ENCODE data around the gene ZNF678. TPM values are rescaled to one million over a fixed set of nuclear protein-coding genes. Genes with fewer than 3 reads are reported as not detected.
"Not testable (repeated sequence)": the region's sequence is repeated elsewhere in the genome, so short reads cannot be mapped to it uniquely, and the experiment has no call there.

The ZNF678 gene
- total RNA-seq, 2 donors from 2014 or later, result 7.1 to 10.6 TPM

- DNase-seq (ENCODE audit: low spot score) (no peak), ATAC-seq (ENCODE audit: insufficient number of reproducible peaks, low FRiP score, low read depth) (no peak)
- no peak overlapping the region for H3K4me3 ChIP-seq
- no peaks in the 10 kb centered on the region for H3K27me3 ChIP-seq (replicated peaks; ENCODE audit: insufficient read depth)
- peaks cover 6% of the 10 kb centered on the region for H3K36me3 ChIP-seq
- no peak overlapping the region for H3K27ac ChIP-seq
- peaks cover 0 to 7% of the 10 kb centered on the region in 2 donors for H3K4me1 ChIP-seq (ENCODE audit: control insufficient read depth in 1 of 2, low read depth in 2 of 2)
- TF ChIP-seq CTCF (IDR thresholded peaks at IDR 0.05), result no peak
- H3K9me3 ChIP-seq, result peaks cover 5% of the 10 kb centered on the region
Observed at GRCh38 chr1:227604446-227604845, 41.1 kb downstream of the ZNF678 start.

GRCh38 chr1:227606271-227606670, 42.9 kb downstream of the ZNF678 start:
- H3K4me3 ChIP-seq; H3K36me3 ChIP-seq; H3K4me1 ChIP-seq (ENCODE audit: control insufficient read depth in 1 of 2, low read depth in 2 of 2); H3K27me3 ChIP-seq (replicated peaks; ENCODE audit: insufficient read depth); H3K9me3 ChIP-seq; DNase-seq (ENCODE audit: low spot score); ATAC-seq (ENCODE audit: insufficient number of reproducible peaks, low FRiP score, low read depth); H3K27ac ChIP-seq: not testable (repeated sequence)

GRCh38 chr1:227607336-227607898, 44.1 kb downstream of the ZNF678 start:
- TF ChIP-seq CTCF (IDR thresholded peaks at IDR 0.05), result no peak
- H3K9me3 ChIP-seq, result peaks cover 3% of the 10 kb centered on the region
- no peak for DNase-seq (ENCODE audit: low spot score)
- peaks cover 8% of the 10 kb centered on the region for H3K36me3 ChIP-seq
- H3K27ac ChIP-seq, result no peak overlapping the region
- ATAC-seq (ENCODE audit: insufficient number of reproducible peaks, low FRiP score, low read depth), result no peak
- H3K4me3 ChIP-seq, result no peak overlapping the region
- no peaks in the 10 kb centered on the region for H3K27me3 ChIP-seq (replicated peaks; ENCODE audit: insufficient read depth)
- peaks cover 0 to 7% of the 10 kb centered on the region in 2 donors for H3K4me1 ChIP-seq (ENCODE audit: control insufficient read depth in 1 of 2, low read depth in 2 of 2)

- no peak overlapping the region for H3K4me3 ChIP-seq
- H3K27ac ChIP-seq, result no peak overlapping the region
- ATAC-seq (ENCODE audit: insufficient number of reproducible peaks, low FRiP score, low read depth), result no peak
- H3K4me1 ChIP-seq (ENCODE audit: control insufficient read depth in 1 of 2, low read depth in 2 of 2), result no peaks in the 10 kb centered on the region
- peaks cover 2% of the 10 kb centered on the region for H3K36me3 ChIP-seq
- peaks cover 6% of the 10 kb centered on the region for H3K9me3 ChIP-seq
- no peaks in the 10 kb centered on the region for H3K27me3 ChIP-seq (replicated peaks; ENCODE audit: insufficient read depth)
- TF ChIP-seq CTCF (IDR thresholded peaks at IDR 0.05), result no peak
- no peak for DNase-seq (ENCODE audit: low spot score)
Observed at GRCh38 chr1:227612658-227613057, 49.3 kb downstream of the ZNF678 start.

GRCh38 chr1:227613526-227613925, 50.2 kb downstream of the ZNF678 start:
- Histone ChIP-seq H3K36me3 (peaks cover 2% of the 10 kb centered on the region), H3K27ac (no peak overlapping the region), H3K4me1 (ENCODE audit: control insufficient read depth in 1 of 2, low read depth in 2 of 2) (no peaks in the 10 kb centered on the region), H3K4me3 (no peak overlapping the region), H3K27me3 (replicated peaks; ENCODE audit: insufficient read depth) (no peaks in the 10 kb centered on the region), H3K9me3 (peaks cover 4% of the 10 kb centered on the region)
- ATAC-seq (ENCODE audit: insufficient number of reproducible peaks, low FRiP score, low read depth) (no peak), DNase-seq (ENCODE audit: low spot score) (no peak)
- no peak for TF ChIP-seq CTCF (IDR thresholded peaks at IDR 0.05)

- Histone ChIP-seq H3K4me1 (ENCODE audit: control insufficient read depth in 1 of 2, low read depth in 2 of 2) (no peaks in the 10 kb centered on the region), H3K9me3 (peaks cover 32% of the 10 kb centered on the region), H3K27me3 (replicated peaks; ENCODE audit: insufficient read depth) (no peaks in the 10 kb centered on the region), H3K4me3 (no peak overlapping the region), H3K27ac (no peak overlapping the region), H3K36me3 (peaks cover 4% of the 10 kb centered on the region)
- no peak for DNase-seq (ENCODE audit: low spot score)
- no peak for ATAC-seq (ENCODE audit: insufficient number of reproducible peaks, low FRiP score, low read depth)
- no peak for TF ChIP-seq CTCF (IDR thresholded peaks at IDR 0.05)
Observed at GRCh38 chr1:227621211-227621610, 57.9 kb downstream of the ZNF678 start.
